Epithelial cell of esophagus (primary cell): ENCODE data around the gene RBM20.
"Not testable (repeated sequence)": the region's sequence is repeated elsewhere in the genome, so short reads cannot be mapped to it uniquely, and the experiment has no call there.

Experiments
- DNase-seq: peaks from one replicate; pipeline ENCODE4 v3.0.0; 2010; ENCODE audit warnings: low read depth
- H3K4me3 ChIP-seq: 2 replicates; pipeline ENCODE4 v1.5.1; 2011; ENCODE audit warnings: mild to moderate bottlenecking, low read length, control low read depth
- CTCF ChIP-seq: IDR thresholded peaks from 2 replicates; pipeline ENCODE4 v1.5.1; 2011; ENCODE audit warnings: low read depth, mild to moderate bottlenecking, low read length, control low read depth, inconsistent platforms; ENCODE audit not compliant: insufficient read depth; ENCODE audit errors: missing control alignments

The RBM20 gene

GRCh38 chr10:110764793-110765512 is 120.8 kb downstream of the RBM20 start:
- TF ChIP-seq CTCF = no peak
- DNase-seq = no peak
- no peak overlapping the region for H3K4me3 ChIP-seq

DNA sequence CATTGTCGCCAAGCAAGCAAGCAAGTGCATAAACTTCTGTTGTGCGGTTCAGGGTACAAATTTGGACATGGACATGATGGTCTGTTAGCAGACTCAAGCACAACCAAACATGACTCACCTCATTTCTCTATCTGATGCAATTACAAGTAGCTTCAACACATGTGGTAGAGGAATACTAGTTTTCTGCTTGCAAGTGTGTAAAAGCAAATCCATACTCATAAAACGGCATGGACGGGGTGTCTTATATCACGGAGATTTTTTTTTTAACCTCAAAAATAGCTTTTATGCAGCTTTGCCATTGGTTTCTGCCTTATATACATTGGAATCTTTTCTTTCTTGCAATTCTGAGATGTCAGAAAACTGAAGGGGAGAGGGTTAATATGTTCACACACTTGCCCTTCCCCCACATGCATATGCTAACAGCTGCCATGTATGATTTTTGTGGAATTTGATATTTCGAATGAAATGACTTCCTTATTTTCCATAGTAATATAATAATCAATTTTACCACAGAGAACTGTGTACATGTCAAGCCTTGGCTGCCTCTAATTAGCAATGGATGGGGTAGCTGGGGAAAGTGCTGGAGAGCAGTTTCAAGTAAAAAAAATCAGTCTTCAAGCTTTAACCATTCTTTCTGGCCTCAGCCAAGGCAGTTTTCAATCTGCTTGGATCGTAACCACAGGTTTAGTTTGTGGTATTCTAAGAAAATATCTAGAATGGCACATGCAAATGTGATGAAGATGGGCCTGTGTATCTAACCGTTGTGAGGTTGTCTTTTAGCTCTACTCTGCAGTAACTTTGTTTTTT is 121.6 kb downstream of the RBM20 start:
- peak; percentile 49 for DNase-seq
- H3K4me3 ChIP-seq = no peak overlapping the region
- TF ChIP-seq CTCF = no peak

- H3K4me3 ChIP-seq, DNase-seq: not testable (repeated sequence)
These were observed 123.5 kb downstream of the RBM20 start for GRCh38 chr10:110767601-110768000.

DNA sequence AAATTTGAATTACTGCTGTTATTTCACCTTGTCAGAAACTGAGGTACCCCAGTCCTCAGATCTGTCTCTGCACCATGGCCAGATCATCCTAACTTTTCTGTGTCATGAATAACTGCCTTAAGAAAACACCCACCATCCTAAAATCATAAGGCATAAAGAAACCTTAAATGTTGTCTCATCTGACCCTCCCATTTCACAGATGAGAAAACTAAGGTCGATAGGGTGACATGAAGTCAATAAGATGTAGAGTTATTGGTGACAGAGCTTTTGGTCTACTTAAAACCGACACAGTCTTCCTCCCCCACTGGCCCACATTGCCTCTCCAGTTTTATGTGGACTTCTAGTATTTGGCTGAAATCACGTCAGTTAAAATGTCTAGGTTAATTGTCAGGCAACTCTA is 126.1 kb downstream of the RBM20 start:
- TF ChIP-seq CTCF = no peak
- no peak overlapping the region for H3K4me3 ChIP-seq
- DNase-seq = no peak

DNA sequence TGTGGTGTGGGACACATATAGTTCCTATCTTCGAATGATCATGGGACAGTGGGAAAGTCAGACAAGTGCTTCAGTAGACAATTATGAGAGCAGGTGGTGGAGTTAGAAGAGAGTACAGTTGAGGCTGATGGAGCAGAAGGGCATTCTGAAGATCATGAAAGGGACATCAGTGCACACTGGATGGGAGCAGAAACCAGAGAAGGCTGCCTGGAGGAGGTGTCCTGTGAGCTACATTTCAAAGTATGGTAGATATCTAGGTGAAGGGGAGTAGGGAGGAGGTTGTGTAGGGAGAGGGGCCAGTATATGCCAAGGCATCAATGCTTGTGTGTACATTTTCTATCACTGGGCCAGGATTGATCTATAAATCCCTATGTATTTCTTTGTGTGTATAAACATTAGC is 127.3 kb downstream of the RBM20 start:
- H3K4me3 ChIP-seq = no peak overlapping the region
- DNase-seq = no peak
- no peak for TF ChIP-seq CTCF

DNA sequence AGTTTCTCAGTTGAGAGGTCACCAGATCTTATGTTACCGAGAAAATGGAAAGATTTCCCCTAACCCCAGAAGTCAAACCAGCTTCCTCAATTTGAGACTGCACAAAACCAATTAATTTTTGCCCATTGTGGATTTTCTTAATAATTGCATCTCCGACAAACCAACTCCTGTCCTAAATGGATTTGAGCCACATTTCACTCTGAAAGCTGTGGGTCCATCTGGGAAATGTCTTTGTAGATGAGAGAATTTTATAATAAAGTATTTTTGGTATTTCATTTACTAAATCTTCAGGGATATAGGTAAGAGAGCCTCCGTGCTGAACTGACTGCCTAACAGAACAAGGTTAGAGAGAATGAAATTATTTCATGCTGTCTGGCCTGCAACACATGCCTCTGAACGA is 127.9 kb downstream of the RBM20 start:
- no peak for TF ChIP-seq CTCF
- no peak for DNase-seq
- H3K4me3 ChIP-seq = no peak overlapping the region

- H3K4me3 ChIP-seq = no peak overlapping the region
- peak; percentile 56 for DNase-seq
- TF ChIP-seq CTCF = no peak
These were observed 128.4 kb downstream of the RBM20 start for GRCh38 chr10:110772454-110773025.
